ENCODE data around the gene APIP. TPM values are rescaled to one million over a fixed set of nuclear protein-coding genes. Genes with fewer than 3 reads are reported as not detected.

The APIP gene
- total and polyA plus RNA-seq, 10 of the 15 experiments (the other 5 are each of a cell fraction or from before 2014, with no cell fraction given) = 26.8 to 87.1 (median 52.8) TPM

DNA sequence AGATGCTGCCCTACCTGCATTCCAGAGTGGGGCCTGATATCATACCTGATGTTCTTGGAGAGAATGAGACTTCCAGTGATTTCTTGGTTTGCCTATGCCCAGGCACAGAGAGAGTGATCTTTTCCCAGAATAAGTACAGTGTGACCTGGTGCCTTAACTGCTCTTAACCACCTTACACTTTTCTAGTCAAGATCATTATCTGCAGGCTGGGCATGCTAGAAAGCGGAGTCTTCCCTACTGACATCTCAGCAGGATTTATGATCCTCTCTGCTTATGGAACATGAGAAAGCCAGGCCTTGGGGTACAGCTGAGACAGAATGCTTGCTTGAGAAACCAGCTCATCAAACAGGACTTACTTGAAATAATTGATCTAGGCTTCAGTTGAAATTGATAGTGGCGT lies 53.1 kb downstream of the APIP start (continued):
- TF ChIP-seq POLR2AphosphoS2 (IDR thresholded peaks at IDR 0.05; ENCODE audit: low read depth, low read length) (no peak), KDM1A (IDR thresholded peaks at IDR 0.05; ENCODE audit: borderline replicate concordance) (no peak), ETV6 (conservative IDR thresholded peaks at IDR 0.05 in 1 of 2, IDR thresholded peaks at IDR 0.05 in 1 of 2; ENCODE audit: borderline replicate concordance in 1 of 2, low read depth in 1 of 2) (no peak), NFYA (IDR thresholded peaks at IDR 0.05; ENCODE audit: borderline replicate concordance, low read depth, low read length) (no peak), YY1 (IDR thresholded peaks at IDR 0.05; ENCODE audit: low read depth, low read length) (no peak)
- TF ChIP-seq, protein P1, sequence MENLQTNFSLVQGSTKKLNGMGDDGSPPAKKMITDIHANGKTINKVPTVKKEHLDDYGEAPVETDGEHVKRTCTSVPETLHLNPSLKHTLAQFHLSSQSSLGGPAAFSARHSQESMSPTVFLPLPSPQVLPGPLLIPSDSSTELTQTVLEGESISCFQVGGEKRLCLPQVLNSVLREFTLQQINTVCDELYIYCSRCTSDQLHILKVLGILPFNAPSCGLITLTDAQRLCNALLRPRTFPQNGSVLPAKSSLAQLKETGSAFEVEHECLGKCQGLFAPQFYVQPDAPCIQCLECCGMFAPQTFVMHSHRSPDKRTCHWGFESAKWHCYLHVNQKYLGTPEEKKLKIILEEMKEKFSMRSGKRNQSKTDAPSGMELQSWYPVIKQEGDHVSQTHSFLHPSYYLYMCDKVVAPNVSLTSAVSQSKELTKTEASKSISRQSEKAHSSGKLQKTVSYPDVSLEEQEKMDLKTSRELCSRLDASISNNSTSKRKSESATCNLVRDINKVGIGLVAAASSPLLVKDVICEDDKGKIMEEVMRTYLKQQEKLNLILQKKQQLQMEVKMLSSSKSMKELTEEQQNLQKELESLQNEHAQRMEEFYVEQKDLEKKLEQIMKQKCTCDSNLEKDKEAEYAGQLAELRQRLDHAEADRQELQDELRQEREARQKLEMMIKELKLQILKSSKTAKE (IDR thresholded peaks at IDR 0.05; ENCODE audit: low read depth, poor library complexity, severe bottlenecking) = no peak

DNA sequence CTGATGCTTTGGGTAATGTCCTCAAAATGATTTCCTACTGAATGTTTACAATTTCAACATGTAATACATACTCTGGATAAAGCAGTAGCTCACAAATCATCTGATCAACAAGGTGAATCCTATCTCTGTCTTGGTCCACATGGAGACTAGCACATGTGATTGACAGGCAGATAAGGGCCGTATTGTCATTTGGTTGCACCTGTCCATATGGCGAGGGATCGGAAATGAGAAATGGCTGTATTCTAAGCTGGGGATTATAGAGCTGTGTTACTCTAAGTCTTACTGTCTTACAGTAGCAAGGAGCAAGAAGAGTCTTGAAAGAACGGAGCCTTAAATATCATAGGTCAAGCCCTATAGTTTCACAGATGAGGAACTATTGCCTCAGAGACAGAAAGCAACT lies 55.7 kb downstream of the APIP start:
- no peak overlapping the region for H3K4me3 ChIP-seq
- ATAC-seq = no peak
- H3K36me3 ChIP-seq (ENCODE audit: control insufficient read depth in 2 of 2, insufficient read depth in 2 of 2, low read length in 1 of 2) = no peaks in the 10 kb centered on the region
- H3K4me2 ChIP-seq (ENCODE audit: control insufficient read depth, insufficient read depth) = no peak overlapping the region
- no peaks in the 10 kb centered on the region for H3K9me3 ChIP-seq (replicated peaks; ENCODE audit: control insufficient read depth, insufficient read depth, low read length)
- H2AFZ ChIP-seq (ENCODE audit: control insufficient read depth, low read depth, low read length) = no peak overlapping the region
- no peaks in the 10 kb centered on the region for H4K20me1 ChIP-seq (ENCODE audit: control insufficient read depth, insufficient read depth)
- no TSS peak for BruUV-seq (replicated peaks)
- 77% methylated on average over 4 of the region's 4 CpGs for WGBS (ENCODE audit: insufficient coverage, insufficient replicate concordance, low lambda C conversion rate, missing lambda C conversion rate)
- H3K27me3 ChIP-seq (replicated peaks in 1 of 2; ENCODE audit: control insufficient read depth in 2 of 2, insufficient read depth in 2 of 2, low read length in 1 of 2) = no peaks in the 10 kb centered on the region; a peak in 2 of 4 replicates
- ChIA-PET SMC1A (ENCODE audit: uncharacterized antibody, unreplicated experiment) (interaction anchor here (1.3 kb wide), 1 partner anchor 62 kb away, joined by 3 read pairs; no protein-coding TSS in a partner anchor), RAD21 (ENCODE audit: unreplicated experiment) (no interaction called here), POLR2A (no interaction called here), CTCF (no interaction called here)
- in situ Hi-C loops (cut with MboI) = no loop called here
- DNase-seq (ENCODE audit: low read depth, low spot score) = no peak
- intact Hi-C loops (cut with micrococcal nuclease; ENCODE audit: unreplicated experiment) = no loop called here
- no peaks in the 10 kb centered on the region for H3K4me1 ChIP-seq (ENCODE audit: control insufficient read depth, insufficient read depth, low read length)
- no peak overlapping the region for H3K27ac ChIP-seq (ENCODE audit: control insufficient read depth, insufficient read depth)
- H3K79me2 ChIP-seq (ENCODE audit: control insufficient read depth, insufficient read depth, low read length) = no peaks in the 10 kb centered on the region
- no peak overlapping the region for H3K9ac ChIP-seq (ENCODE audit: control insufficient read depth, insufficient read depth, low read length)
- no peak for FAIRE-seq
- TF ChIP-seq IKZF1 (conservative IDR thresholded peaks at IDR 0.05) = no peak
- TF ChIP-seq HDGF (IDR thresholded peaks at IDR 0.05) = no peak
- TF ChIP-seq NR2C2 (IDR thresholded peaks at IDR 0.05; ENCODE audit: borderline replicate concordance, control insufficient read depth, insufficient read length, low read depth) = no peak
- TF ChIP-seq, protein P2, sequence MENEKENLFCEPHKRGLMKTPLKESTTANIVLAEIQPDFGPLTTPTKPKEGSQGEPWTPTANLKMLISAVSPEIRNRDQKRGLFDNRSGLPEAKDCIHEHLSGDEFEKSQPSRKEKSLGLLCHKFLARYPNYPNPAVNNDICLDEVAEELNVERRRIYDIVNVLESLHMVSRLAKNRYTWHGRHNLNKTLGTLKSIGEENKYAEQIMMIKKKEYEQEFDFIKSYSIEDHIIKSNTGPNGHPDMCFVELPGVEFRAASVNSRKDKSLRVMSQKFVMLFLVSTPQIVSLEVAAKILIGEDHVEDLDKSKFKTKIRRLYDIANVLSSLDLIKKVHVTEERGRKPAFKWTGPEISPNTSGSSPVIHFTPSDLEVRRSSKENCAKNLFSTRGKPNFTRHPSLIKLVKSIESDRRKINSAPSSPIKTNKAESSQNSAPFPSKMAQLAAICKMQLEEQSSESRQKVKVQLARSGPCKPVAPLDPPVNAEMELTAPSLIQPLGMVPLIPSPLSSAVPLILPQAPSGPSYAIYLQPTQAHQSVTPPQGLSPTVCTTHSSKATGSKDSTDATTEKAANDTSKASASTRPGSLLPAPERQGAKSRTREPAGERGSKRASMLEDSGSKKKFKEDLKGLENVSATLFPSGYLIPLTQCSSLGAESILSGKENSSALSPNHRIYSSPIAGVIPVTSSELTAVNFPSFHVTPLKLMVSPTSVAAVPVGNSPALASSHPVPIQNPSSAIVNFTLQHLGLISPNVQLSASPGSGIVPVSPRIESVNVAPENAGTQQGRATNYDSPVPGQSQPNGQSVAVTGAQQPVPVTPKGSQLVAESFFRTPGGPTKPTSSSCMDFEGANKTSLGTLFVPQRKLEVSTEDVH (IDR thresholded peaks at IDR 0.05; ENCODE audit: low read depth, partially characterized antibody) = no peak
- TF ChIP-seq EP300 (IDR thresholded peaks at IDR 0.05; ENCODE audit: borderline replicate concordance in 1 of 2, control insufficient read depth in 1 of 2, low read depth in 2 of 2, low read length in 2 of 2) = no peak
- TF ChIP-seq, protein P3, sequence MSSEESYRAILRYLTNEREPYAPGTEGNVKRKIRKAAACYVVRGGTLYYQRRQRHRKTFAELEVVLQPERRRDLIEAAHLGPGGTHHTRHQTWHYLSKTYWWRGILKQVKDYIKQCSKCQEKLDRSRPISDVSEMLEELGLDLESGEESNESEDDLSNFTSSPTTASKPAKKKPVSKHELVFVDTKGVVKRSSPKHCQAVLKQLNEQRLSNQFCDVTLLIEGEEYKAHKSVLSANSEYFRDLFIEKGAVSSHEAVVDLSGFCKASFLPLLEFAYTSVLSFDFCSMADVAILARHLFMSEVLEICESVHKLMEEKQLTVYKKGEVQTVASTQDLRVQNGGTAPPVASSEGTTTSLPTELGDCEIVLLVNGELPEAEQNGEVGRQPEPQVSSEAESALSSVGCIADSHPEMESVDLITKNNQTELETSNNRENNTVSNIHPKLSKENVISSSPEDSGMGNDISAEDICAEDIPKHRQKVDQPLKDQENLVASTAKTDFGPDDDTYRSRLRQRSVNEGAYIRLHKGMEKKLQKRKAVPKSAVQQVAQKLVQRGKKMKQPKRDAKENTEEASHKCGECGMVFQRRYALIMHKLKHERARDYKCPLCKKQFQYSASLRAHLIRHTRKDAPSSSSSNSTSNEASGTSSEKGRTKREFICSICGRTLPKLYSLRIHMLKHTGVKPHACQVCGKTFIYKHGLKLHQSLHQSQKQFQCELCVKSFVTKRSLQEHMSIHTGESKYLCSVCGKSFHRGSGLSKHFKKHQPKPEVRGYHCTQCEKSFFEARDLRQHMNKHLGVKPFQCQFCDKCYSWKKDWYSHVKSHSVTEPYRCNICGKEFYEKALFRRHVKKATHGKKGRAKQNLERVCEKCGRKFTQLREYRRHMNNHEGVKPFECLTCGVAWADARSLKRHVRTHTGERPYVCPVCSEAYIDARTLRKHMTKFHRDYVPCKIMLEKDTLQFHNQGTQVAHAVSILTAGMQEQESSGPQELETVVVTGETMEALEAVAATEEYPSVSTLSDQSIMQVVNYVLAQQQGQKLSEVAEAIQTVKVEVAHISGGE (CRISPR knock-in tag; IDR thresholded peaks at IDR 0.05) = no peak
- TF ChIP-seq PML (IDR thresholded peaks at IDR 0.05; ENCODE audit: low read length) = no peak
